Esophagus squamous epithelium (tissue), 5 donors: ENCODE measurements around the gene RSU1. TPM values are rescaled to one million over a fixed set of nuclear protein-coding genes. Genes with fewer than 3 reads are reported as not detected.

Experiments
- DNase-seq: peaks from one replicate; lab custom pipeline; 2025; lab: John Stamatoyannopoulos, UW
- H3K27ac ChIP-seq, 4 donors: fragments of 200-600 bp; sonication (generic); one replicate each; pipeline ENCODE4 v1.5.1; 2016 to 2019; ENCODE audit warnings: mild to moderate bottlenecking in 1 of 4
- H3K27me3 ChIP-seq, 4 donors: fragments of 200-600 bp; sonication (generic); 1 replicate in 3 of 4; 2 replicates in 1 of 4; pipeline versions ENCODE4 v1.5.1 to v1.6.0; 2017 to 2021; ENCODE audit warnings: antibody characterized with exemption in 1 of 4
- H3K36me3 ChIP-seq, 3 donors: fragments of 200-600 bp; sonication (generic); one replicate each; pipeline ENCODE4 v1.5.1; 2016 to 2019
- H3K4me1 ChIP-seq, 3 donors: fragments of 200-600 bp; sonication (generic); one replicate each; pipeline ENCODE4 v1.5.1; 2017 to 2019
- H3K4me3 ChIP-seq, 4 donors: fragments of 200-600 bp; sonication (generic); 1 replicate in 3 of 4; 2 replicates in 1 of 4; pipeline ENCODE4 v1.5.1; 2016 to 2019; ENCODE audit warnings: mild to moderate bottlenecking in 2 of 4, moderate library complexity in 1 of 4
- H3K9me3 ChIP-seq, 3 donors: fragments of 200-600 bp; sonication (generic); one replicate each; pipeline ENCODE4 v1.5.1; 2016 to 2019
- POLR2A ChIP-seq, 4 donors: fragments of 450-650 bp; IDR thresholded peaks; one replicate each; pipeline ENCODE4 v1.6.1; 2017; ENCODE audit warnings: antibody characterized with exemption in 4 of 4, mild to moderate bottlenecking in 4 of 4, moderate library complexity in 3 of 4
- WGBS, 2 donors: methylation state at CpG; one replicate each; pipeline ENCODE4 v1.1.5; 2018; 5-methylcytosine and 5-hydroxymethylcytosine counted together
- intact Hi-C: fragments of 100-400 bp; cut with DNase I; formaldehyde crosslinking; loops from one replicate; pipeline ENCODE4 v1.15.0; 2022
- total RNA-seq, 4 donors: library from RNA; depleted of rRNA; stranded (reverse); fragments of >200 nt; gene quantifications; one replicate each; pipeline ENCODE4 v1.1.0, GENCODE V29; 2016
- TF ChIP-seq, protein P1 (sequence below), 6 experiments: fragments of 450-650 bp in 4 of 6; fragments of 200-600 bp in 2 of 6; sonication (generic) in 2 of 6; IDR thresholded peaks; one replicate each; pipeline ENCODE4 v1.5.1; 2016 to 2019; ENCODE audit warnings: antibody characterized with exemption in 6 of 6, mild to moderate bottlenecking in 4 of 6, moderate library complexity in 4 of 6
- donor health status: DM: yes; HTN: yes; CAD: no.

RSU1 gene
- total RNA-seq, 4 donors from 2014 or later: 43.5 to 61.5 (median 51.3) TPM

DNA sequence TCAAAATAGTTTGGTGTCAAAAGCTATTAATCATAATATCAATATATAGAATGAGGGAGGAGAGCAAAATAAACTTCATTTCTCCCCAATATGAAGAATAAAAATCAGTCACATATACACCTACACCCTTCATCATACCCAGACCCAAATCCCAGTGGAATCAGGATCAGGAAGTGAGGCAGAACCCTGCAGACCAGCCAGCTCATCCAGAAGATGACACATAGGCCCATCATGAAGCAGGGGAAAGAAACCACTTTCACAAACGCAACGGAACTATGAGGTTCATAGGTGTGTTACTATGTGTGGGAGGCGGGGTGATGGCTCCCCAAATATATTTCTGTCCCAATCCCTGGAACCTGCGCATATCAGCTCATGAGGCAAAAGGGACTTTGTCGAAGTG lies 89.0 kb downstream of the RSU1 start:
- H3K4me1 ChIP-seq: no peaks in the 10 kb centered on the region
- no peaks in the 10 kb centered on the region for H3K27me3 ChIP-seq
- no peak overlapping the region for H3K4me3 ChIP-seq
- H3K9me3 ChIP-seq: no peaks in the 10 kb centered on the region
- TF ChIP-seq POLR2A (IDR thresholded peaks at IDR 0.05): no peak
- TF ChIP-seq, protein P1, sequence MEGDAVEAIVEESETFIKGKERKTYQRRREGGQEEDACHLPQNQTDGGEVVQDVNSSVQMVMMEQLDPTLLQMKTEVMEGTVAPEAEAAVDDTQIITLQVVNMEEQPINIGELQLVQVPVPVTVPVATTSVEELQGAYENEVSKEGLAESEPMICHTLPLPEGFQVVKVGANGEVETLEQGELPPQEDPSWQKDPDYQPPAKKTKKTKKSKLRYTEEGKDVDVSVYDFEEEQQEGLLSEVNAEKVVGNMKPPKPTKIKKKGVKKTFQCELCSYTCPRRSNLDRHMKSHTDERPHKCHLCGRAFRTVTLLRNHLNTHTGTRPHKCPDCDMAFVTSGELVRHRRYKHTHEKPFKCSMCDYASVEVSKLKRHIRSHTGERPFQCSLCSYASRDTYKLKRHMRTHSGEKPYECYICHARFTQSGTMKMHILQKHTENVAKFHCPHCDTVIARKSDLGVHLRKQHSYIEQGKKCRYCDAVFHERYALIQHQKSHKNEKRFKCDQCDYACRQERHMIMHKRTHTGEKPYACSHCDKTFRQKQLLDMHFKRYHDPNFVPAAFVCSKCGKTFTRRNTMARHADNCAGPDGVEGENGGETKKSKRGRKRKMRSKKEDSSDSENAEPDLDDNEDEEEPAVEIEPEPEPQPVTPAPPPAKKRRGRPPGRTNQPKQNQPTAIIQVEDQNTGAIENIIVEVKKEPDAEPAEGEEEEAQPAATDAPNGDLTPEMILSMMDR (IDR thresholded peaks at IDR 0.05): no peak
- WGBS, 2 donors: 95 to 98% methylated on average over 5 of the region's 5 CpGs
- H3K27ac ChIP-seq: no peak overlapping the region
- intact Hi-C loops: no loop called here
- peaks cover 0 to 40% (median 0%) of the 10 kb centered on the region in 3 donors for H3K36me3 ChIP-seq
- DNase-seq: no peak

DNA sequence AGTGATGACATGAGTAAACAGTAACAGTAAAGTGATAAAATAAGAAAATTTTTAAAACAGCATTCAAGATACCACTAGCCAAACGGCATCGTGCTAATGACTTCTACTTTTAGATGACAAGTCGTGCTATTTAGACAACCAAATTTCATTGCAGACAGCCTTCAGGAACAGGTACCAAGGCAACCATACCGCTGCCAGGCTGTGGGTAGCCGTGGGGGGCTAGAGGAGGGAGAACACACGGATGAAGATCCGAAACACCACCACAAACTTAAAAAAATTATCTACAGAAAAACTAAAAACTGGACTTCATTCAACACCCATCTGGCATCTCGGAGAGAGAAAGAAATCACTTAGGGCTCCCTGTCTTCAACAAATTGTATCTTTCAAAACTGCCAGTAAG lies 89.6 kb downstream of the RSU1 start:
- Histone ChIP-seq H3K4me3 (no peak overlapping the region), H3K36me3 (peaks cover 0 to 39% (median 0%) of the 10 kb centered on the region in 3 donors), H3K4me1 (no peaks in the 10 kb centered on the region), H3K9me3 (no peaks in the 10 kb centered on the region), H3K27me3 (no peaks in the 10 kb centered on the region), H3K27ac (no peak overlapping the region)
- 95 to 99% methylated on average over 8 of the region's 8 CpGs for WGBS, 2 donors
- intact Hi-C loops: no loop called here
- no peak for TF ChIP-seq POLR2A (IDR thresholded peaks at IDR 0.05)
- TF ChIP-seq, protein P1 (IDR thresholded peaks at IDR 0.05): no peak
- DNase-seq: no peak

DNA sequence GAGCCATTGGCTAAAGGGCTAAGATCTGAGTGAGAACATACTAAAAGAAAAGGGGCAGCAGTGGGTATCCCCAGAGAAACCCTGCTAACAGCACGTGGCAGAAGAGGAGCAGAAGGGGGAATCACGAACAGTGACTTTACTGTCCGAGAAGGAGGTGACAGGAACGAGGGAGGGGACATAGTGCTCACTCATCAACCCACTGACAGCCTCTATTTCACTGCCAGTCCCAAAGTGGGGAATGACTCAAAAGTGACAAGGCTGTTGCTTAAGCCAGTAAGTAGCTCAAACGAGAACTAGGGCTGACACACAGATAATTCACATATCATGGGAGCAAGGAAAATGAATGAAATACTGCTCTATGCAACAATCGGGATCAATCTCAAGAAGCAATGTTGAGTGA lies 92.7 kb downstream of the RSU1 start:
- Histone ChIP-seq H3K27ac (no peak overlapping the region), H3K36me3 (peaks cover 0 to 40% (median 0%) of the 10 kb centered on the region in 3 donors), H3K4me3 (no peak overlapping the region), H3K4me1 (no peaks in the 10 kb centered on the region), H3K27me3 (no peaks in the 10 kb centered on the region), H3K9me3 (no peaks in the 10 kb centered on the region)
- intact Hi-C loops: no loop called here
- TF ChIP-seq, protein P1 (IDR thresholded peaks at IDR 0.05): no peak
- no peak for TF ChIP-seq POLR2A (IDR thresholded peaks at IDR 0.05)
- 76 to 86% methylated on average over 6 of the region's 6 CpGs for WGBS, 2 donors
- no peak for DNase-seq

- peaks cover 0 to 16% (median 0%) of the 10 kb centered on the region in 3 donors for H3K36me3 ChIP-seq
- H3K9me3 ChIP-seq: no peaks in the 10 kb centered on the region
- intact Hi-C loops: no loop called here
- TF ChIP-seq, protein P1 (IDR thresholded peaks at IDR 0.05): no peak
- no peak for TF ChIP-seq POLR2A (IDR thresholded peaks at IDR 0.05)
- DNase-seq: no peak
- no peak overlapping the region for H3K4me3 ChIP-seq
- H3K27ac ChIP-seq: no peak overlapping the region
- no peaks in the 10 kb centered on the region for H3K27me3 ChIP-seq
- no peaks in the 10 kb centered on the region for H3K4me1 ChIP-seq
- WGBS, 2 donors: 93 to 100% methylated on average over 1 to 2 of the region's 2 CpGs
Observed at GRCh38 chr10:16720812-16721211, 96.4 kb downstream of the RSU1 start.

- WGBS, 2 donors: 58 to 73% methylated on average over 4 of the region's 4 CpGs
- Histone ChIP-seq H3K36me3 (peaks cover 0 to 16% (median 0%) of the 10 kb centered on the region in 3 donors), H3K4me3 (no peak overlapping the region), H3K27ac (no peak overlapping the region), H3K4me1 (no peaks in the 10 kb centered on the region), H3K27me3 (no peaks in the 10 kb centered on the region), H3K9me3 (peaks cover 0 to 19% (median 15%) of the 10 kb centered on the region in 3 donors)
- DNase-seq: no peak
- TF ChIP-seq POLR2A (IDR thresholded peaks at IDR 0.05): no peak
- TF ChIP-seq, protein P1 (IDR thresholded peaks at IDR 0.05): no peak
- intact Hi-C loops: no loop called here
Observed at GRCh38 chr10:16717622-16718395, 99.4 kb downstream of the RSU1 start.
